ENCODE data around the gene SSX3. TPM values are rescaled to one million over a fixed set of nuclear protein-coding genes. Genes with fewer than 3 reads are reported as not detected.
"Not testable (repeated sequence)": the region's sequence is repeated elsewhere in the genome, so short reads cannot be mapped to it uniquely, and the experiment has no call there.

SSX3 gene, protein sequence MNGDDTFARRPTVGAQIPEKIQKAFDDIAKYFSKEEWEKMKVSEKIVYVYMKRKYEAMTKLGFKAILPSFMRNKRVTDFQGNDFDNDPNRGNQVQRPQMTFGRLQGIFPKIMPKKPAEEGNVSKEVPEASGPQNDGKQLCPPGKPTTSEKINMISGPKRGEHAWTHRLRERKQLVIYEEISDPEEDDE
- total RNA-seq (not detected), total RNA-seq (0 reads per million in 29 experiments)
- not detected for total RNA-seq (2013)

DNA sequence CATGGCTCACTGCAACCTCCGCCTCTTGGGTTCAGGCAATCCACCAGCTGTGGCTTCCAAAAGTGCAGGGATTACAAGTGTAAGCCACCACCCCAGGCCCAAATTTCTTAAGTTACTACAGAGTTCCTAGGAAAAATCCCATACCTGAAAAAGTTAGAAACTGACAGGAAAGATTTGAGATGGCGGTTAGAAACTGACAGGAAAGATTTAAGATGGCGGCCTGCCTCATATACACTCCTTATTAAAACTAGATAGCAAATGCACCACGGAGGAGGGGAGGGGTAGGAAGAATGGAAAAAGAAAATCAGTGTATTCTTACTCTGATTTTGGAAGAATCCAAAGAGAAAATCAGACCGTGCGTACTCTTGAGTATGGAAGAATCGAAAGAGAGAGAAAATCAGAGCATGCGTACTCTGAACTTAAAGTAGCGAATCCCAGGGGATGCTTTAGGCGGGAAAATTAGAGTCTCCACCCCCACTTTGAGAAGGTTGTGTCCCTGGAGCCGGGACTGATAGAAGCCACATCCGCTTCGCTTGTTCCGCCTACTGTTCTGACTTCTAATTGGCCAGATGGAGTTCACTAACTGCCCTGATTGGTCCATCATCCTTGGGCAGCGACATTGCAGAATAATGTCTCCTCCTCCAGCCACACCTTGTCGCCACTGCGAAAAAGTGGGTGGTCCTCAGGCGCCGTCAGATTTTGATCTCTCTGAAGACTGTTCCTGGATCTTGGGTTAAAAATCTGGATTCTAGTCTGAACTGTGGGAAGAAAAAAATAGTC is at the start of gene SSX3:
SSX3 (minus strand) TSS at position 389 of the 780 bp plus-strand sequence. CDS start 1,454 bp downstream, outside the sequence.
- POLR2A ChIA-PET: not testable (repeated sequence)

DNA sequence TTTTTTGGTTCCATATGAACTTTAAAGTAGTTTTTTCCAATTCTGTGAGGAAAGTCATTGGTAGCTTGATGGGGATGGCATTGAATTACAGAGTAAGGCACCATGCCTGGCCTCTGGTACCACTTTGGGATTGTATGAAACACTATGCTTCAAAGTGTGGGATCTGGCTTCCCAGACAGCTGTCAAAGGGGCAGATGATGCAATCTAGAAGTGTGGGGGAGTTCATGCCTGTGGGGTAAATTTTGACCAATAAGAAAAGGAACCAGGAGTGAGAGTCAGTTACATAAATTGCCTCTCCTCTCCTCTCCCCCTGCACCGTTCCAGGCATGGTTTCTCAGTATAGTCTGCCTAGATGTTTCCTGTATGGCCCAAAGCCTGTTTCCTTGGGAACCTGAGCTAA is 41.3 kb upstream of the SSX3 start:
- ATAC-seq (replicated peaks in 1 of 4); H3K9me3 ChIP-seq; POLR2A ChIA-PET; H3K27me3 Mint-ChIP-seq; H3K27ac ChIP-seq (ENCODE audit: low read length); H3K36me3 ChIP-seq (ENCODE audit: control insufficient read depth in 2 of 2, extremely low read depth in 1 of 2, insufficient read depth in 1 of 2, low read length in 1 of 2); H3K36me3 Mint-ChIP-seq; H3K27ac Mint-ChIP-seq; H3K27me3 ChIP-seq (replicated peaks in 1 of 2; ENCODE audit: control insufficient read depth in 2 of 2, extremely low read depth in 1 of 2, insufficient read depth in 2 of 2, low read length in 1 of 2); H3K4me3 ChIP-seq (ENCODE audit: control insufficient read depth in 1 of 2, extremely low read depth in 1 of 2, low read length in 1 of 2); DNase-seq; CTCF ChIA-PET; H3K9me3 Mint-ChIP-seq; H3K4me1 ChIP-seq (ENCODE audit: control insufficient read depth in 1 of 2, extremely low read depth in 1 of 2, insufficient read depth in 2 of 2, low read length in 2 of 2); H3K4me3 Mint-ChIP-seq; H3K4me1 Mint-ChIP-seq: not testable (repeated sequence)
- WGBS (ENCODE audit: insufficient coverage): no CpG with 5 or more reads among the region's 1 CpG

More for the DNA sequence above, at the start of gene SSX3:
- ATAC-seq (replicated peaks in 1 of 4); H3K27me3 Mint-ChIP-seq; H3K4me1 ChIP-seq (ENCODE audit: control insufficient read depth in 1 of 2, extremely low read depth in 1 of 2, insufficient read depth in 2 of 2, low read length in 2 of 2); H3K27ac ChIP-seq (ENCODE audit: low read length); H3K9me3 ChIP-seq; H3K4me3 Mint-ChIP-seq; H3K4me3 ChIP-seq (ENCODE audit: control insufficient read depth in 1 of 2, extremely low read depth in 1 of 2, low read length in 1 of 2); H3K9me3 Mint-ChIP-seq; H3K27ac Mint-ChIP-seq; H3K36me3 Mint-ChIP-seq; DNase-seq; H3K27me3 ChIP-seq (replicated peaks in 1 of 2; ENCODE audit: control insufficient read depth in 2 of 2, extremely low read depth in 1 of 2, insufficient read depth in 2 of 2, low read length in 1 of 2); H3K4me1 Mint-ChIP-seq; H3K36me3 ChIP-seq (ENCODE audit: control insufficient read depth in 2 of 2, extremely low read depth in 1 of 2, insufficient read depth in 1 of 2, low read length in 1 of 2); CTCF ChIA-PET: not testable (repeated sequence)
- WGBS (ENCODE audit: insufficient coverage): no CpG with 5 or more reads among the region's 19 CpGs

DNA sequence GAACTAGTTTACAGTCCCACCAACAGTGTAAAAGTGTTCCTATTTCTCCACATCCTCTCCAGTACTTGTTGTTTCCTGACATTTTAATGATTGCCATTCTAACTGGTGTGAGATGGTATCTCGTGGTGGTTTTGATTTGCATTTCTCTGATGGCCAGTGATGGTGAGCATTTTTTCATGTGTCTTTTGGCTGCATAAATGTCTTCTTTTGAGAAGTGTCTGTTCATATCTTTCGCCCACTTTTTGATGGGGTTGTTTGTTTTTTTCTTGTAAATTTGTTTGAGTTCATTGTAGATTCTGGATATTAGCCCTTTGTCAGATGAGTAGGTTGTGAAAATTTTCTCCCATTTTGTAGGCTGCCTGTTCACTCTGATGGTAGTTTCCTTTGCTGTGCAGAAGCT is 40.4 kb upstream of the SSX3 start:
- not testable (repeated sequence) for H3K36me3 Mint-ChIP-seq, H3K4me3 Mint-ChIP-seq, H3K27ac Mint-ChIP-seq

DNA sequence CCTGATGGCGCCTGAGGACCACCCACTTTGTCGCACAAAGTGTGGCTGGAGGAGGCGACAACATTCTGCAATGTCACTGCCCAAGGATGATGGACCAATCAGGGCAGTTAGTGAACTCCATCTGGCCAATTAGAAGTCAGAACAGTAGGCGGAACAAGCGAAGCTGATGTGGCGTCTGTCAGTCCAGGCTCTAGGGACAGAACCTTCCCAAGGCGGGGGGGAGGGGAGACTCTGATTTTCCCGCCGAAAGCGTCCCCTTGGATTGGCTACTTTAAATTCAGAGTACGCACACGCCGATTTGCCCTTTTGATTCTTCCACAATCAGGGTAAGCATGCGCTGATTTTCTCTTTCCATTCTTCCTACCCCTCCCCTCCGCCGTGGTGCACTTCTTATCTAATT is 26.7 kb upstream of the SSX3 start, which contains the start of gene SSX4:
SSX4 (plus strand) TSS at position 301 of the 400 bp plus-strand sequence. CDS start 515 bp downstream, outside the sequence.
- H3K27ac Mint-ChIP-seq; CTCF ChIA-PET; H3K36me3 Mint-ChIP-seq; DNase-seq; H3K4me1 ChIP-seq (ENCODE audit: control insufficient read depth in 1 of 2, extremely low read depth in 1 of 2, insufficient read depth in 2 of 2, low read length in 2 of 2); H3K36me3 ChIP-seq (ENCODE audit: control insufficient read depth in 2 of 2, extremely low read depth in 1 of 2, insufficient read depth in 1 of 2, low read length in 1 of 2); H3K27me3 Mint-ChIP-seq; H3K4me3 ChIP-seq (ENCODE audit: control insufficient read depth in 1 of 2, extremely low read depth in 1 of 2, low read length in 1 of 2); H3K4me3 Mint-ChIP-seq; POLR2A ChIA-PET; H3K27me3 ChIP-seq (replicated peaks in 1 of 2; ENCODE audit: control insufficient read depth in 2 of 2, extremely low read depth in 1 of 2, insufficient read depth in 2 of 2, low read length in 1 of 2); H3K9me3 Mint-ChIP-seq; H3K27ac ChIP-seq (ENCODE audit: low read length); H3K9me3 ChIP-seq; H3K4me1 Mint-ChIP-seq; ATAC-seq (replicated peaks in 1 of 4): not testable (repeated sequence)
- no CpG with 5 or more reads among the region's 16 CpGs for WGBS (ENCODE audit: insufficient coverage)

More for the DNA sequence above, 40.4 kb upstream of the SSX3 start:
- DNase-seq; H3K27ac ChIP-seq (ENCODE audit: low read length); POLR2A ChIA-PET; CTCF ChIA-PET; H3K4me1 ChIP-seq (ENCODE audit: control insufficient read depth in 1 of 2, extremely low read depth in 1 of 2, insufficient read depth in 2 of 2, low read length in 2 of 2); H3K4me1 Mint-ChIP-seq; H3K36me3 ChIP-seq (ENCODE audit: control insufficient read depth in 2 of 2, extremely low read depth in 1 of 2, insufficient read depth in 1 of 2, low read length in 1 of 2); H3K9me3 Mint-ChIP-seq; H3K9me3 ChIP-seq; H3K4me3 ChIP-seq (ENCODE audit: control insufficient read depth in 1 of 2, extremely low read depth in 1 of 2, low read length in 1 of 2); H3K27me3 ChIP-seq (replicated peaks in 1 of 2; ENCODE audit: control insufficient read depth in 2 of 2, extremely low read depth in 1 of 2, insufficient read depth in 2 of 2, low read length in 1 of 2); H3K27me3 Mint-ChIP-seq; ATAC-seq (replicated peaks in 1 of 4): not testable (repeated sequence)
- no CpG with 5 or more reads among the region's 2 CpGs for WGBS (ENCODE audit: insufficient coverage)

- H3K27me3 ChIP-seq (replicated peaks in 1 of 2; ENCODE audit: control insufficient read depth in 2 of 2, extremely low read depth in 1 of 2, insufficient read depth in 2 of 2, low read length in 1 of 2); H3K27me3 Mint-ChIP-seq; CTCF ChIA-PET; H3K36me3 Mint-ChIP-seq; POLR2A ChIA-PET; H3K9me3 Mint-ChIP-seq; DNase-seq; H3K9me3 ChIP-seq; H3K4me3 Mint-ChIP-seq; H3K4me1 ChIP-seq (ENCODE audit: control insufficient read depth in 1 of 2, extremely low read depth in 1 of 2, insufficient read depth in 2 of 2, low read length in 2 of 2); H3K4me1 Mint-ChIP-seq; ATAC-seq (replicated peaks in 1 of 4); H3K27ac ChIP-seq (ENCODE audit: low read length); H3K4me3 ChIP-seq (ENCODE audit: control insufficient read depth in 1 of 2, extremely low read depth in 1 of 2, low read length in 1 of 2); H3K27ac Mint-ChIP-seq; H3K36me3 ChIP-seq (ENCODE audit: control insufficient read depth in 2 of 2, extremely low read depth in 1 of 2, insufficient read depth in 1 of 2, low read length in 1 of 2): not testable (repeated sequence)
- WGBS (ENCODE audit: insufficient coverage): no CpG with 5 or more reads among the region's 8 CpGs
Observed at GRCh38 chrX:48370408-48370807, 13.9 kb upstream of the SSX3 start.

GRCh38 chrX:48367717-48368408 is 11.4 kb upstream of the SSX3 start:
- no CpG with 5 or more reads among the region's 12 CpGs for WGBS (ENCODE audit: insufficient coverage)
- ATAC-seq (replicated peaks in 1 of 4): peak in 2 of 4 experiments; percentile 51 to 55
- CTCF ChIA-PET: not testable (repeated sequence)

More at GRCh38 chrX:48367717-48368408, 11.4 kb upstream of the SSX3 start:
- POLR2A ChIA-PET; H3K9me3 Mint-ChIP-seq; H3K27ac ChIP-seq (ENCODE audit: low read length); H3K4me3 Mint-ChIP-seq; H3K36me3 Mint-ChIP-seq; H3K27me3 ChIP-seq (replicated peaks in 1 of 2; ENCODE audit: control insufficient read depth in 2 of 2, extremely low read depth in 1 of 2, insufficient read depth in 2 of 2, low read length in 1 of 2); H3K27ac Mint-ChIP-seq; H3K4me1 Mint-ChIP-seq; H3K27me3 Mint-ChIP-seq; H3K9me3 ChIP-seq; H3K36me3 ChIP-seq (ENCODE audit: control insufficient read depth in 2 of 2, extremely low read depth in 1 of 2, insufficient read depth in 1 of 2, low read length in 1 of 2); H3K4me3 ChIP-seq (ENCODE audit: control insufficient read depth in 1 of 2, extremely low read depth in 1 of 2, low read length in 1 of 2); DNase-seq; H3K4me1 ChIP-seq (ENCODE audit: control insufficient read depth in 1 of 2, extremely low read depth in 1 of 2, insufficient read depth in 2 of 2, low read length in 2 of 2): not testable (repeated sequence)
